ENCODE measurements around the gene CLVS2.

CLVS2 gene

DNA sequence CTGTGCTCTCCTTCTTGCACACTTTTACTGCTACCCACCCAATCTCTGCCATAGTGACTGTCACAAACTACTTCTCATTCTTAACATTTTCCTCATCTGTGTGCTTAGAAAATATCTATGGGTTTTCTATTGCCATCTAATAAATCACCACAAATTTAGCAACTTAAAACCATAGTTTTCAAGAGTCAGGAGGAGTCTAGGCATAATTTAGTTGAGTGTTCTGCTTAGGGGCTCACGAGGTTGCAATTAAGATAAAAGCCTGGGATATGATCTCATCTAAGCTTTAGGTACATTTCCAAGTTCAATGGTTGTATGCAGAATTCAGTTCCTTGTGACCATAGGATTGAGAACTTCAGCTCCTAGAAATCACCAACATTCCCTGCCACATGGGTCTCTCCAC lies 98.8 kb downstream of the CLVS2 start:
- H3K4me3 ChIP-seq (ENCODE audit: control insufficient read depth, low read depth, low read length), result no peak overlapping the region
- TF ChIP-seq, protein P1, sequence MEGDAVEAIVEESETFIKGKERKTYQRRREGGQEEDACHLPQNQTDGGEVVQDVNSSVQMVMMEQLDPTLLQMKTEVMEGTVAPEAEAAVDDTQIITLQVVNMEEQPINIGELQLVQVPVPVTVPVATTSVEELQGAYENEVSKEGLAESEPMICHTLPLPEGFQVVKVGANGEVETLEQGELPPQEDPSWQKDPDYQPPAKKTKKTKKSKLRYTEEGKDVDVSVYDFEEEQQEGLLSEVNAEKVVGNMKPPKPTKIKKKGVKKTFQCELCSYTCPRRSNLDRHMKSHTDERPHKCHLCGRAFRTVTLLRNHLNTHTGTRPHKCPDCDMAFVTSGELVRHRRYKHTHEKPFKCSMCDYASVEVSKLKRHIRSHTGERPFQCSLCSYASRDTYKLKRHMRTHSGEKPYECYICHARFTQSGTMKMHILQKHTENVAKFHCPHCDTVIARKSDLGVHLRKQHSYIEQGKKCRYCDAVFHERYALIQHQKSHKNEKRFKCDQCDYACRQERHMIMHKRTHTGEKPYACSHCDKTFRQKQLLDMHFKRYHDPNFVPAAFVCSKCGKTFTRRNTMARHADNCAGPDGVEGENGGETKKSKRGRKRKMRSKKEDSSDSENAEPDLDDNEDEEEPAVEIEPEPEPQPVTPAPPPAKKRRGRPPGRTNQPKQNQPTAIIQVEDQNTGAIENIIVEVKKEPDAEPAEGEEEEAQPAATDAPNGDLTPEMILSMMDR (IDR thresholded peaks at IDR 0.05; ENCODE audit: control insufficient read depth, insufficient read depth, low read depth, low read length, missing control alignments), result no peak
- no peak for DNase-seq (ENCODE audit: low read depth)

DNA sequence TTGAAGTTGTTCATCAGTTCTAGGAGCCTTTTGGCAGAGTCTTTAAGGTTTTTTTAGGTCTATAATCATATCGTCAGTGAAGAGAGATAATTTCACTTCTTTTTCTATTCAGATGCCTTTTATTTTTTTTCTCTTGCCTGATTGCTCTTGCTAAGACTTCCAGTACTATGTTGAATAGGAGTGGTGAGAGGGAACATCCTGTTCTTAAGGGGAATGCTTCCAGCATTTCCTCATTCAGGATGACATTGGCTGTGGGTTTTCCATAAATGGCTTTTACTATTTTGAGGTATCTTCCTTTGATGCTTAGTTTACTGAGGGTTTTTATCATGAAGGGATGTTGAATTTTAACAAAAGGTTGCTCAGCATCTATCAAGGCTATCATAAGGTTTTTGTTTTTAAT lies 109.5 kb downstream of the CLVS2 start:
- TF ChIP-seq, protein P1 (IDR thresholded peaks at IDR 0.05; ENCODE audit: control insufficient read depth, insufficient read depth, low read depth, low read length, missing control alignments), result no peak
- no peak for DNase-seq (ENCODE audit: low read depth)
- H3K4me3 ChIP-seq (ENCODE audit: control insufficient read depth, low read depth, low read length), result no peak overlapping the region

DNA sequence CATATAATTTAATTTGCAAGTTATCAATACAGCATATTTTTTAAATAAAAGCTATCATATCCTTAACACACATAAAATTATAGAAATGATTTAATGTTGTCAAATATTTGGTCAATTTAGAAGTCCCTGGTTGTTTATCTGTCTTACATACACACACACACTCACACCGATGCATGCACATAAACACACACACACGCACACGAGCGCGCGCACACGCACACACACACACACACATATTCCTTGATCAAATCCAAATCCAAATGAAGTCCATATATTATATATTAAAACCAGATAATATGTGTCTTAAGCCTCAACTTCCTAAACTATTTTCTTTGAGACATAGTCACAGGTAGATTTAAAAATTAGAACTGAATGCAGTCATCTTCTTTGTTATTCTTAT lies 120.3 kb downstream of the CLVS2 start:
- TF ChIP-seq, protein P1 (IDR thresholded peaks at IDR 0.05; ENCODE audit: control insufficient read depth, insufficient read depth, low read depth, low read length, missing control alignments), result no peak
- no peak overlapping the region for H3K4me3 ChIP-seq (ENCODE audit: control insufficient read depth, low read depth, low read length)
- DNase-seq (ENCODE audit: low read depth), result no peak

DNA sequence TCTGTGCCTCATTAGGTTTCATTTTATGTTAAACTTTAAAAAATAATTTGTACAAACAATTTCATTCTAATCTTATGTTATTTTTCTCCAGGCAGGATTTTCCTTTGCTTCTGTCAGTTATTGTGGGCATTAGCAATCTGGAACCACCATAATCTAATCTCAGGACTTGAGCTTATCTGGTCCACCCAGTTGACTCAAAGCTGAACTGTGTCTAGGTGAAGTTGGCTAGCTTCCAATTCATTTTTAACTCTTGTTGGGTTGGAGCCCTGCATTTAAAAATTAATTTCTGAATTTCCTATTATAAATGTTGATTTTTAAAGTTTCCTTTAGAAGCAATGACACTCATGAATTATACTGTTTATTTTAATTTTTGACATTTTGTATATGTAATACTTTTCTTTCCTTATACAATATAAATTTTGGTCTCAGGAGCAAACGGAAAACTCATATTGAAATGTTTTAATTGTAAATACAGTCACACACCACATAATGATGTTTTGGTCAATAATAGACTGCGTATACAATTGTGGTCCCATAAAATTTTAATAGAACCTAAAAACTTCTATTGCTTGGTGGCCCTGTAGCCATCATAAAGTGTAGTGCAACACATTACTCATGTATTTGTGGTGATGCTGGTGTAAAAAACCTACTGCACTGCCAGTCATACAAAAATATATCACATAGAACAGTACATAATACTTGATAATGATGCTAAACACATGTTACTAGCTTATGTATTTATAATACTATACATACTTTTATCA lies 121.3 kb downstream of the CLVS2 start:
- no peak for DNase-seq (ENCODE audit: low read depth)
- TF ChIP-seq, protein P1 (IDR thresholded peaks at IDR 0.05; ENCODE audit: control insufficient read depth, insufficient read depth, low read depth, low read length, missing control alignments), result no peak
- H3K4me3 ChIP-seq (ENCODE audit: control insufficient read depth, low read depth, low read length), result no peak overlapping the region

DNA sequence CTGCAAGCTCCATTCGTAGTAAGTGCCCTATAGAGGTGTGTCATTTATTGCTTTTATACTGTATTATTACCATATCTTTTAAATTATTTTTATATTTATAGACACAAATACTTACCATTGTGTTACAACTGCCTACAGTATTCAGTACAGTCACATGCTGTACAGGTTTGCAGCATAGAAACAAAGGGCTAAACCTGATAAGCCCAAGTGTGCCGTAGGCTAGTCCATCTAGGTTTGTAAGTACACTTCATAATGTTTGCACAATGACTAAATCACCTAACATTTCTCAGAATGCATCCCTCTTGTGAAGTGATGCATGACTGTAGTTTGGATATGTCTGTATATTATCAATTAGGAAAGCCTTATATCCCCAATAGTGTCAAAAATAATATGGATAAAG lies 122.8 kb downstream of the CLVS2 start:
- H3K4me3 ChIP-seq (ENCODE audit: control insufficient read depth, low read depth, low read length), result no peak overlapping the region
- TF ChIP-seq, protein P1 (IDR thresholded peaks at IDR 0.05; ENCODE audit: control insufficient read depth, insufficient read depth, low read depth, low read length, missing control alignments), result no peak
- DNase-seq (ENCODE audit: low read depth), result no peak
